HuH-7 (cell line): Measurements from ENCODE around the gene ZMAT5.

Experiments
- DNase-seq: peaks from one replicate; pipeline ENCODE4 v3.0.0; 2011; ENCODE audit warnings: low spot score

The ZMAT5 gene

GRCh38 chr22:29683536-29683935, 83.3 kb downstream of the ZMAT5 start:
- no peak for DNase-seq
